ENCODE results near the gene PRR5L.

Gene PRR5L, protein sequence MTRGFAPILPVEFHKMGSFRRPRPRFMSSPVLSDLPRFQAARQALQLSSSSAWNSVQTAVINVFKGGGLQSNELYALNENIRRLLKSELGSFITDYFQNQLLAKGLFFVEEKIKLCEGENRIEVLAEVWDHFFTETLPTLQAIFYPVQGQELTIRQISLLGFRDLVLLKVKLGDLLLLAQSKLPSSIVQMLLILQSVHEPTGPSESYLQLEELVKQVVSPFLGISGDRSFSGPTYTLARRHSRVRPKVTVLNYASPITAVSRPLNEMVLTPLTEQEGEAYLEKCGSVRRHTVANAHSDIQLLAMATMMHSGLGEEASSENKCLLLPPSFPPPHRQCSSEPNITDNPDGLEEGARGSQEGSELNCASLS

DNA sequence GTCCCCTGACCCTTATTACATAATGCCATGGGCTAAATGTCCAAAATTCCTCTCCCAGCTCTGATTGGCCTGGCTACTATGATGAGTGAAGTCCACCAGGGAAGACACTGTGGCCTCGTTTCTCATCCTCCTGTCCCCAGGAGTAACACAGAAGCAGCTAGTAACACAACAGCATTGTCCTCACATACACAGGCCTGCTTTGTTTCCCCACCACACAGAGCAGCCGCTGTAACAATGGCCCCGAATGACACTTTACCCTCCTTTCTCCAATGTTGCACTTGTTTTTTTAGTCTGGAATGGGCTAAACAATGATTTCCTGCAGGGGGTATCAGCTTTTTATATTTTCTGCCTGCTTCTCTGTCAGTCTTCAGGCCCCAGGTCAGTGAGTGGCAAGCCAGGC, at the start of gene PRR5L:
TSS of gene PRR5L (plus strand) at position 363 of the 400 bp plus-strand sequence. CDS start 104,834 bp downstream, outside the sequence.
- no peak for DNase-seq

DNA sequence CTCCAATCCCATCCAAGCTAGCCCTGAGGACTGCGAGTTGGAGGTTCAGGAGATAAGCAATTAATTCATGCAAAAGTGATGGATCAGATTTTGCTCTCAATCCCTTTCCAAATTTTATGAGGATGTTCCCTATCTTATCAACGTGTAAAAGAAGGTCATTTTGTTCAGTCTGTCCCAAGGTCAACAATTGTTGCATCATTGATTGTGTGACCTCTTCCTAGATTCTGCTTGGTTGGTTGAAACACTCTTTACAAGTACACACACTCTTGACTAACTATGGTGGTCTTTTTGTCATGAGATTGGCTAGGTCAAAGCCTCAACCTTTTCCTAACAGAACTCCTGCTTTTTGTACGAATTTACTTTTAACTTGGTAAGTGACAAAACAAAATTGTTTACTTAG, 48.6 kb upstream of the PRR5L start:
- DNase-seq, result no peak

DNA sequence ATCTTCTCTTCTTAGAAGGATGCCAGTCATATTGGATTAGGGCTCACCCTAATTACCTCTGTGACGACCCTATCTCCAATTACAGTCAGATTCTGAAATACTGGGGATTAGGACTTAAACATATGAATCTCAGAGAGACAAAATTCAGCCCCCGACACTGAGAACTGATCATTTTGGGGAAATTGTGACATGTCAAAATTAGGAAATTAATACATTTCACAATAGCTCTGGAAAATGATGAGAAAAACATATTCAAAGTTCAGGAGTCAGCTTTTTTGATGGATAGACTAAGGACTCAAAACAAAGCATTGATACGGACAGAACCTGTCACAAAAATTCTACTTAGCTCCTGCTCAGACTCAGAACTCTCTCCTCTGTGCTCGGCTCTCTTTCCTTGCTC, 47.7 kb upstream of the PRR5L start:
- no peak for DNase-seq

DNA sequence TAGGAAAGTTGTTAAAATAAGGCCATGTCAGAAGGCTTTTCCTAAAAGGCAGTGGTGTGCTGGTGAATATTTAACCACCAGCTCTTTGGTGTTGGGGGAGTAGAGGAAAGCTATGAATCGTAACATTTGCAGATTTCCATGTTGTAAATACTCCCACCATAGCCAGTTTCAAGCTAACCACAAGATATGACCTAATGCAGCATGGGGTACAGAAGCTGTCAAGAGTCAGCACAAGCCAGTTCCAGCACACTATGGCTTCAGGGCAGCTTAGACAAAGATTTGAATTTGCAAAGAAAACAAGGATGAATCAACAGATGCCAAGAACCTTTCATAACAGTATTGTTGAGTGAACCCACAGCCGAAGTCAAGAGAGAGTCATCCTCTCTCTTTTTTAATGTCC, 46.8 kb upstream of the PRR5L start:
- peak; percentile 56 for DNase-seq

DNA sequence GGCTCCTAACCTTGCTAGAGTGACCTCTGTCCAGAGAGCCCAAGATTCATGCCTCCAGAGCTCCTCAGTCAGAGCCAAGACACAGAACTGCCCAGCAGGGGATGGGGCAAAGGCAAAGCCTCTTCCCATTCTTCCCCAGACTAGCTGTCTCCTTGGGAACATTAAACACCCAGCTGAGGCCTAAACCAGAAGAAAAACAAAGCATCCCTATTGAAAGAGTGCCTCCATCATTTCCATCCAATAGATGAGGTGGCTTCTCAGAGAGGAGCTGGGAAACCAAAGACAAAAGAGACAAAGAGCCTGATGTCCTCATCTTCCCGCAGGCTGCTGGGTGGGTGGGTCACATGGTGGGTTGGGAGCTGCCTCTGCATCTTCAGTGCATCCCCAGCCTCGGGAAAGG, 44.3 kb upstream of the PRR5L start:
- DNase-seq, result no peak

DNA sequence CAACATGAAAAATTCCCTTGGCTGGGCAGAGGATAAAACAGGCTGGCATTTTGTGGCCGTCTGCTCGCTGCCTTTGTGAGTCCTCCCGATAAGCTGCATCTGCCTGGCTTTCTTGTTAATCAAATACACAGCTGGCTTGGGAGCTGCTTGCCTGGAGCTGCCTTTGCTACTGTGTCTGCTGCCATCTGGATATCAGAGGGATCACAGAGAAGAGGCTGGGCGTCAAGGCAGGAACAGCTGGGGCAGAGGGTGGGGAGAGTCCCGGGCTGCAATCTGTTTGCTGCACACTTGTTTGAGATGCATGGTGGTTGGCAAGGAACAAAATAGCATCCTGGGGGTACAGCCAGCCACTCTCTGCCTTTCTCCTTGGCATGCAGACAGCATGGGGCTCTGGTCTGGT, 42.9 kb upstream of the PRR5L start:
- no peak for DNase-seq

DNA sequence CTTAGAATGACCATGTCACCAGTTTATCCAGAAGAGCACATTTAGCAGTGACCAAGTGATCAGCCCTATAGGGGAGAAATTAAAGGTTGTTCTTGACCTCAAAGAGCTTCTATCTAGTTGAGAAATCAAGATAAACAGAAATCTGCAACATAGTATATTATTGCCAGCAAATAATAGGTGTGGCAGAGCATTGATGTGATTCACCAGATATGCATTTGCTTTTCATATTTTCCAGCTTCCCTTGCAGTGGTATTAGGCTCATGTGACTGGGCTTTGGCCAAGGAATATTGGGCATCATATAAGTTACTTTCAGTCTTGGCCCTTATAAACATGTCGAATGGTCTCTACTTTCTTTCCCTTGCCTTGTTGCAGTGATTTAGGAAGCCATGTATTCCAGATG, 41.4 kb upstream of the PRR5L start:
- DNase-seq, result no peak

DNA sequence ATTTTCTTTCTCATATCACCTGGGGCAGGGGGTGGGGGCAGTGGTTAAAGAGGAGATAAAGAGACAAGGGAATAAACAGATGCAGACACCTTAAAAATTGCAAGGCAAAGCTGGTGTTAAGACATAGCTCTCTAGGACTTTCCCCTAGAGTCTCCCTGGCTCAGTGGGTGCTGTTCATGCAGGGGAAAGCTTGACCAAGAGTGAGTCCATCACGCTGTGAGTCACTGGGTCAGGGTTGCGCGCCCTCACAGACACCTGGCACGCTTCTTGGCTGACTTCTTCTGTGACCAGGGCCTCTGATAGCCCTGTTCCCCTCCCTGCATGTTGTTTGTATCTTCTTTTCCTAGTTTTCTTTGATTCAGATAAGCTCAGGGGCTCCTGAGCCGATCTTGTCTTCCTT, 38.7 kb upstream of the PRR5L start:
- DNase-seq, result no peak

DNA sequence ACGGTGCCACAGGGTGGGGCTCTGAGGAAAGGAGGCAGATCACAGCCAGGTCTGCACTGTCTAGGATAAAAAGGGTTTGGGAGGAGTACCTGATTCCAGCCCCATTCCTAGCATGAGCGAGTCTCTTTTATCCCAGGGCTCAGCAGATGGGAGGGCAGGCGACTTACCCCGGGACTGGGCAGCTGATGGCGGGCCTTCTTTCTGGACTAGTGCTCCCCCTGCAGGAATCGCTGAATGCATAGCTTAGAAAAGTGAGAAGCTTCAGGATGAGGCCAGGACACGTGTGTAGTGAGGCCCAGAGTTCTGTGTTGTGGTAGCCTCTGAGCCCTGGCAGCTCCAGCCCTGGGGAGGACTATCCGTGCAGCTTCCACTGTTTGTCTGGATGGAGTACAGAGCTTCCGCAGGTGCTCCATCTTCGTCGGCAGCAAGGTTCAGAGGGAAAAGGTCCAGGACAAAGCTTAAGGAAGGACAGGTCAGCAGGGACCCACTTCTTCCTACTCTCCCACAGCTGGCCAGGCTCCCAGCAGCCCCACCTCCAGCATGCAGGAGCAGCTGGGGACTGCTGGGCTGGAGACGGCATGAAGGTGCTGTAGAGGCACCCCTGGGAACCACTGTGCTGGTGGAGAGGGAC, 37.2 kb upstream of the PRR5L start:
- DNase-seq, result peak; percentile 43

DNA sequence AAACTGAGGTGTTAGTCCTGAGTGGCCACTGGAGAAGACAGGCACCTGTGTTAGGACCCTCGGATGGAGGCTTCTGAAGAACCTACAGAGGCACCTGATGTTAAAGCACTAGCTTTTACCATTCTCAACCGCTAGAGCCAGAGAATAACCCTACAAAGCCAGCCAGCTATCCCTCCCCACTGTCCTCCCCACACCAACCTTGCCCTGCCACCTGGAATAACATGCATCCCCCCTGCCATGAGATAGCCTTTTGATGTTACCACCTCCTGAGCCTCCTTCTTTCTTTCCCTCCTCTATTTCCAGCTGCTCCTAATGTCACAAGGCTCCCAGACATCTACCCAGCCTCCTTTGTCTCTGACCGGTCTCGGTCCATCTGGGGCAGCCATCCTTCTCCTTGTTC, 35.0 kb upstream of the PRR5L start:
- DNase-seq, result no peak

DNA sequence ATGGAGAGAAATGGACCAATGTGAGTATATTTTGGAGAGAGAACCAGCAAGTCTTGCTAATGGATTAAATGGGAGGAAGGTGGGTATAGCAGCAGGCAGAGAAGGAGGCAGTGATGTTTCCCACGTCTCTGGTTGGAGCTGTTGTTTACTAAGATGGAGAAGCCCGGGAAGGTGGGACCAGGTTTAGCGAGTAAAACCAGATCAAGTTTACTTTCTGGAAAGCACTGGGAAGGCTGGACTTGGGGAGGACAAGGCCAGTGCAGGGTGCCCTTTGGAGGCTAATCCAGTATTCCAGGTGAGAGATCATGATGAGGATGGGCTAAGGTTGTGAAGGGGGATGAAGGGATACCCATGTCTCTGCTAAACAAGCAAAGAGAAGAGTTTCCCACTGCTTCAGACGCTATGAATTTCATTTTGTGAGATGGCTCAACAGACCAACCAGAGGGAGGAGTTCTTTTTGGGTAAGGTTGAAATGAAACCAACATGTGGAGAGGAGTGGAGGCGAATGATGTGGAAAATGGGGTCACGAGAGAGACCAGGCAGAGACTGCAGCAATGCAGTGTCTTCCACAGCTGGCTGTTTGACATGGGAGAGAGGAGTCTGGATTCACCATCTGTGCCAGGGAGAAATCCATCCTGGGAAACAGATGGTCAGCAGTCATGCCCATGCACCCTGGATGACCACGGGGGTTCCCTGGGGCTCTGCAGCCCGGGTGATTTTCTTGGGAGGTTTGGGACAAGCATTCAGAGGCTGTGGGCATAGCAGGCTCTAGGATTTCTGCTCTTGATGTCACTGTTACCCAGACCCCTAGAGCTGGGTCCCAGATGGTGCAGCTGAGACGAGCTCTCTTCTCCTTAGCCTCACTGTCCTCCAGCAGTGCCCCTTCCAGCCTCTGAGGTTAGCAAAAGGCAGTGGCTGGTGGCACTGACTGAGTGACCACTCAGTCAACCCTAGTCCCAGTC, 31.8 kb upstream of the PRR5L start:
- no peak for DNase-seq

DNA sequence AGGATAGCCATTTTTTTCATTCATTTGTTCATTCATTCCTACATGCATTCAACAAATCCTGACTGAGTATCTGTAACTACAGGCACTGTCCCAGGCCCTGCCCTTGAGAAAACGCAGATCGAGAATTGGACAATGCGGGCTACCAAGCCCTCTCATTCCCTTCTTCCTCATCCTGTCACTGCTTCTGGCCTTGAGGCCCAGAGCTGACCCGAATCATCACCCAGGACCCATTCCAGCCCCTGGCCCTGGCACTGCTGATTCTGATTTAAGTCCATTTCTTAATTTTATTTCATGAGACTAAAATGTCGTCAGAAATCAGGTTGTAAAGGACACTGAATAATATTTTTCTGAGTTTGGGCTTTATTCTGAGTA, 31.1 kb upstream of the PRR5L start:
- no peak for DNase-seq

DNA sequence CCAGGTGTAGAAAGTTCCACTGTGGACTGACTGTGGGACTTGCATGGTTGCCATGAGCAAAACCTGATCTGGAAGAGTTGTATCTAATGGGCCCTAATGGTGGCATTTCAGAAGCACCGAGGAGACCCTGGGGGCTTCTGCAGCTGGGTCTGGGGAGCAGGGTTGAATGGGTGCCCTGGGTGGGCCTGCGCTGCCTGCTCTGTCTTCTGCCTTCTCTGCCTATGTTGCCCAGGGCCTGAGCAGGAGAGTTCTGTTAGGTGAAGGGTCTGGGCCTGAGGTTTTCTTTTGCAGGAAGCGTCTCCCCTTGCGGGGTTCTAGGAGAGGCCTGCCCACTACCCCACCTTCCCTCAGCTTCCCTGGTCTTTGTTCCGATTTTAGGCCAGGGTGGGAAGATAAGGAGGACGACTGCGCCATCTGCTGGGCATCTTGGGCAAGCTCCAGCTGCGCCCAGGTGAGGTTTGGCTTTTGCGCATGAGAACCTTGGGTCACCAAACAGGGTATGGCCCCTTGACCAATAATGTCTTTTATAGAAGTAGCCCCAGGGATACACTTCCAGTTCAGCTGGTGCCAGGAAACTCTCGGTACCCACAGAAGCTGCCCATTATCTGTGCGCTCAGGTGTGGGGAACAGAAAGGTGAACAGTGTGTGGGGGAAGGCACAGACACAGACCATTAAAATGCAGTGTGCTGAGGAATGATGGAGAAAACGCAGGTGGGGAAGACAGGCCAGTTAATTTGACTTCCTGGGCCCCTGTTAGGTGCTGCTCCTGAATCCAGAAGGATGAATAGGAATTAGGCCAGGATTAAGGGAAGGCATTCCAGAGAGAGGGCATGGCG, 30.1 kb upstream of the PRR5L start:
- no peak for DNase-seq

DNA sequence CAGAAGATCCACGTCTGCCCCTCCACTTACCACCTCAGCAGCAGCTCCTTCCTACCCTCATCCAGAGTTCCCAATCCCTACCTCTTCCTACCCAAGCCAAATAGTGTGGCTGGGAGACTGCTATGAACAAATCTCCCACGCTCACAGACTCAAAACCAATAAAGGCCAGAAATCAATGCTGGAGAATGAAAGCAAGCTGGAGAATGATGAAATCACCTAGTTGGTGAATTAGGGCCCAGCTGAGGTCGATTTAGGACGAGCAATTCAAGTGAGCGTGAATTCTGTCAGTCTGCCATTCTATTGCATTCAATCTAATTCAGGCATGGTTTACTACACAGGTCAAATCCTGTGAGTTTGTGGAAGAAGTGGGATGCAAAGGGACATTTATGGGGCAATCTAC, 29.3 kb upstream of the PRR5L start:
- DNase-seq, result no peak

DNA sequence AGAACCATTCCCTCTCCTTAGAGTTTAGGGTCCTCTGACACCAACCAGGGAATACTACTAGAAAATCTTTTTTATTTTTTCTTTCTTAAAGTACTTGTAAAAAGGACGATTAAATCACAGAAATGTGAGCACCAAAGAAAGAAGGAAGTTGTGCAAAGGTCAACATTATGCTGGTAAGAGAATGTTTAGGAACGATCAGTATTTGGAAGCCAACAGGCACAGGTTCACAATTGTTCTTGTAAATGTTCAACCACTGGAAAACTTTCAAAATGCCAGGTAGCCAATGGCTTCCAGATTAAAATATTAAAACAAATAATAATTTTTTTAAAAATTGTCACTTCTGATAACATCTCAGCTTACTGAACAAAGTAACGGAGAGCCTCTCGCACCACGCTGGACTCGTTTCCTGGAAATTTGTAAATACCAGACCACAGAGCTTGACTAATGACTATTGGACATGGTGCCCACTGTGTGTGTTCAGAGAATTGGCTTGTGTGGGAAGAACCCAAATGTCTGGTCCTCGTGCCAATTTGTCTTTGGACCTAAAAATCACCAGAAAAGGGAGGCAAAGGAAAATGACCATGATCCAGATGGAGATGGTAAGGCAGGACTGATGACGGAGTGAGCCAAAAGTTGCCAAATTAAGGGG, 27.6 kb upstream of the PRR5L start:
- no peak for DNase-seq

DNA sequence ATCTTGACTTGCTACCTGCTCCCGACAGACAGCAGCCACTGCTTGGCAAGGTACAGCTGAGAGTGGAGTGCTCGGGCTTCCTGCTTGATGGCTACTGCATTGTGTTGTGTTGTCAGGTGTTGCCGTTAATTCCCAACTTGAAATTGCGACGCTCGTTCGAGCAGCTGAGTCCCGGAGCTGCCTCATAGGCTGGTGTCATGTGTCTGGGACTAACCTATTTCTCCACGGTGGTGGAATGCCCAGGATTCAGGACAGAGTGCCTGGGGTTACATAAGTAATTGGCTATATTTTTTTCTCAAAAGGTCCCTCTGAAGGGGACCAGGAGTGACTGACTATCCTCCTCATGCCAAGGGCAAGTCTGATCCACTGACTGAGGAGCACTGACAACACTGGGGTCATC, 25.4 kb upstream of the PRR5L start:
- DNase-seq, result no peak

DNA sequence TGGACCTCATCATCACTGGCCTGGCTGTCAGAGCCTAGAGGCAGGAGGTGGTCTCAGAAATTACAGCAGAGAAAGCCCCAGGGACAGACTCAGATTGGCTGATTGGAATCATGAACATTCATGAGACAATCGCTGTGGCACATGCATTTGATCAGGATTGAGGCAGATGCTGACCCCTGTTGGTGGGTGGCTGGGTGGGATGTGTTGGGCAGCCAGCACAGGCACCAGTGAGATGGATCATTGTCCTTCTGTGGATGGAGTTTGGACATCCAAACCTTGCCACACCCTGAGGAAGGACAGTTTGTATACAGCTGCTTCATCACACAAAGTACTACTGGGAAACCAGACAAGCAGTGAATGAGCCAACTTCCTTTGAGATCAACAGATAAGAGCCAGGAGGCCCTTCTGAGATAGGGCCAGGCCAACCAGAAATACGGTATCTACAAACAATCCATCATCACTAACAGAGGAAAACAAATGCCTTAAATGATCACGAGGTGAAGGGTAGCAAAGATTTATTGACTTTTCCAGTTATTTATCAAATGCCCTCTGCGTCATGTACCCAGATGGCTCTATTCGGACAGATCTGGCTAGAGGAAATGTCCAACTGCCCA, 24.2 kb upstream of the PRR5L start:
- DNase-seq, result no peak

DNA sequence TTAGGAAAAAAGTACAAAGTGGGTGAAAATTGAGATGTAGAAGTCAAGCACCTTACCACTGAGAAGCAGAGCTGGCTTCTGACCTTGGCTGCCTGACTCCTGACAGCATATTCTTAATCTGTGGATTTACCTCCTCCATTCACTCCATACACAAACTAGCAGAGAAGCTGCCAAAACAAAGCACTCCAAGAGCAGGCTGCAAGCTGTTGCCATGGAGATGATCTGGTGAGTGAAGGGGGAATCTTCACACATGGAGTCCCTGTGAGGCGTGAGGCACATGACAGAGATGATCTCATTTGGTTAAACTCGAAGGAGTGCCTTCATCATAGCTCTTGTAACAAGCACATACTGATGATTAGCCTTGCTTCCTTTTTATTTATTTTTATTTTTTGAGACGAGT, 23.0 kb upstream of the PRR5L start:
- DNase-seq, result no peak

DNA sequence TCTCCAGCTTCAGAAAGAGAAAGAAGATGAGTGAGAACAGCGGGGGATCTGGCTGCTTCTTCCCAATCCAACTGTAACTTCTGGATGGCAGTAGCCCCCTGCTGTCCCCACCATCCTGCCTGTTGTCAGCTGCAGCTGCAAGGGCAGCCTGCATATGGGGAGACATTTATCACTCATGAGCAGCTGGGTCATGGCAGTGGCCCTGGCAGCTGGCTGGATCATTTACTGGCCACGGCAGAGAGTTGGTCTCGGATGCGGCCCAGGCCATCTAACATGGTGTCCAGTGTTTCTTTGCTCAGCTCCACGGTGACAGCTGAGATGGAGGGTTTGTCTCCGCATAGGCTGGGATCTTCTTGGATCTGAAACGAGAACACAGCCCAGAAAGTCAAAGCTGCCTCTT, 21.7 kb upstream of the PRR5L start:
- no peak for DNase-seq

DNA sequence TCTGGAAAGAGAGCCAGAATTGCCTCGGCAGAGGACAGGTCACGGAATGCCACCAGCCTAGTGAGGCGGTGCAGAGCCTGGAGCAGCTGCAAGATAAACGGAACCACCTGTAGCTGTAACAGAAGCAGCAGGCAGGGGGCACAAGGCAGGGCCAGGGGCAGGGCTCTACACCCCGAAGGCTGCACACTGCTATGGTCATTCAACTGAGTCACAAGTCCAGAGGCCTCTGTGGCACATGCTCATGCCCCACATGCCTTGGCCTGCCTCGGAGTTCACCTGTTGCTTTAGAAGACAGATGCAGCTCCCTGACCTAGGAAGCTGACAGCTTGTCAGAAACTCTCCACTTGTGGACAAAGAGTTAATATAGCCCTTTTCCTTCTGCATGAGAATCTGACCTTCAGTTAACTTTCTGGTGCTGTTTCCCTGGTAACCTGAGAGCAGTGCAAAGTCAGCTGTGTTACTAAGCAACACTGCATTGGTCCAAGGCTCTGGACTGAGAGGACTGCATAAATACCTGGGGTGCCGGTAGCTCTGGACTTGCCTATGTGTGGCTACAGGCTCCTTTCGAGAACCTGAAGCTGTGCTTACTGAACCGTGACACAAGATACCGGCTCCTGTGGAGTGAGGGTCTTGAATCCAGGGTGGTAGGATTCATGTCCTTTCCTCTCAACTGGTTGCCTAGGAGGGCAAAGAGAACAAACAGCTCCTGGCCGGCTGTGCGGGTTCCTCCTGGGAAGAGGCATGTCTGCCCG, 17.4 kb upstream of the PRR5L start:
- no peak for DNase-seq

DNA sequence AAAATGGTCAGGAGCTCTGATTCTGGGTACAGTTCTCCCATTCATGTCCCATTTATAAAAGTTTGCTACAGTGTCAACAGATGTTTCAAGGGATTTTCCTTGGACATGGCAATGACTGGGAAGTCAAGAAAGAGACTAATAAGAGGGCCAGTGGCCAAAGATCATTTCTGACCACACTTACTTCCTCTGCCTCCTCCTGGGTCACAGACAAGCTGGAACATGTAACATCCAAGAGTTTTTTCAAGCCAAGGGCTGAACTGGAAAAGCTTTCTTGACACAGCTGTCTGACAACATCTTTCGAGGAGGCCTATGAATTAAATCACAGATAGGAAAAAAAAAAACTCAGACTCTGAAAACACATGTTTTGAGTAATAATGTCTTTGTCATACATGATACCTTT, 15.6 kb upstream of the PRR5L start:
- no peak for DNase-seq

Data from MV-4-11 (cell line).